Gastrocnemius medialis (tissue), 4 donors: Measurements from ENCODE around the gene AGXT. TPM values are rescaled to one million over a fixed set of nuclear protein-coding genes. Genes with fewer than 3 reads are reported as not detected.
A peak's percentile ranks its signal among the peaks of the same experiment; 100 is the strongest.

Experiments
- ATAC-seq, 2 donors: fragments of 150-250 bp; one replicate each; pipeline ENCODE4 v1.9.1; 2016
- DNase-seq, 2 donors: peaks; one replicate each; pipeline ENCODE4 v3.0.0-alpha.2; 2019
- H3K27ac ChIP-seq, 4 donors: fragments of 200-600 bp; sonication (generic); 1 replicate in 1 of 4; 2 replicates in 3 of 4; pipeline ENCODE4 v1.5.1; 2016 to 2018; ENCODE audit warnings: mild to moderate bottlenecking in 2 of 4, moderate library complexity in 1 of 4
- H3K27me3 ChIP-seq, 3 donors: fragments of 200-600 bp; sonication (generic) in 2 of 3; 1 replicate in 1 of 3; 2 replicates in 2 of 3; pipeline versions ENCODE4 v1.5.1 to v1.6.0; 2016 to 2019; ENCODE audit warnings: mild to moderate bottlenecking in 1 of 3, moderate library complexity in 1 of 3
- H3K36me3 ChIP-seq, 2 donors: fragments of 200-600 bp; sonication (generic) in 1 of 2; one replicate each; pipeline ENCODE4 v1.5.1; 2017 to 2018
- H3K4me1 ChIP-seq, 2 donors: fragments of 200-600 bp; sonication (generic) in 1 of 2; one replicate each; pipeline ENCODE4 v1.5.1; 2016 to 2017; ENCODE audit warnings: mild to moderate bottlenecking in 2 of 2
- H3K4me3 ChIP-seq, 4 donors: fragments of 200-600 bp; sonication (generic) in 3 of 4; 1 replicate in 1 of 4; 2 replicates in 3 of 4; pipeline ENCODE4 v1.5.1; 2016 to 2019; ENCODE audit warnings: mild to moderate bottlenecking in 2 of 4
- H3K9me3 ChIP-seq, 3 donors: fragments of 200-600 bp; sonication (generic) in 2 of 3; 1 replicate in 1 of 3; 2 replicates in 2 of 3; pipeline ENCODE4 v1.5.1; 2016 to 2019
- CTCF ChIP-seq, 5 experiments: fragments of 450-650 bp in 3 of 5; fragments of 200-600 bp in 2 of 5; sonication (generic) in 2 of 5; IDR thresholded peaks in 4 of 5; conservative IDR thresholded peaks in 1 of 5; 1 replicate in 4 of 5; 2 replicates in 1 of 5; pipeline ENCODE4 v1.5.1; 2016 to 2019; ENCODE audit warnings: antibody characterized with exemption in 5 of 5, mild to moderate bottlenecking in 3 of 5, moderate library complexity in 3 of 5
- POLR2A ChIP-seq, 2 donors: fragments of 450-650 bp; IDR thresholded peaks; one replicate each; pipeline ENCODE4 v1.6.1; 2017; ENCODE audit warnings: antibody characterized with exemption in 2 of 2, mild to moderate bottlenecking in 2 of 2, moderate library complexity in 2 of 2
- in situ Hi-C, 4 donors: fragments of 200-750 bp; cut with MboI; loops; one replicate each; pipeline versions ENCODE4 v1.15.0 to v1.8.0; 2017; ENCODE audit warnings: low sequenced_read_pairs in 4 of 4
- intact Hi-C: fragments of 100-400 bp; cut with DNase I; formaldehyde crosslinking; loops from one replicate; pipeline ENCODE4 v1.15.1; 2023; ENCODE audit warnings: low total_unique reads
- total RNA-seq, 4 donors: library from RNA; depleted of rRNA; stranded (reverse); fragments of >200 nt; gene quantifications; one replicate each; pipeline versions ENCODE4 v1.1.0 to v1.2.3, GENCODE V29; 2016

AGXT gene
- total RNA-seq, 4 donors from 2014 or later: 1.7 to 3.3 TPM; not detected in 2

- no peak for TF ChIP-seq CTCF (IDR thresholded peaks at IDR 0.05 in 4 of 5, conservative IDR thresholded peaks at IDR 0.05 in 1 of 5)
- Histone ChIP-seq H3K4me1 (no peaks in the 10 kb centered on the region), H3K4me3 (no peak overlapping the region), H3K9me3 (no peaks in the 10 kb centered on the region), H3K36me3 (no peaks in the 10 kb centered on the region), H3K27me3 (no peaks in the 10 kb centered on the region), H3K27ac (no peak overlapping the region)
- DNase-seq (peak in 1 of 2 donors; percentile 6), ATAC-seq (no peak)
- intact Hi-C loops (no loop called here), in situ Hi-C loops (no loop called here)
These were observed 9.1 kb downstream of the AGXT start for GRCh38 chr2:240877460-240878340.

GRCh38 chr2:240878341-240878936 is 9.8 kb downstream of the AGXT start:
- H3K27me3 ChIP-seq: no peaks in the 10 kb centered on the region
- no peak overlapping the region for H3K4me3 ChIP-seq
- intact Hi-C loops: no loop called here
- DNase-seq (peak in 1 of 2 donors; percentile 7), ATAC-seq (no peak)
- no peak overlapping the region for H3K27ac ChIP-seq
- in situ Hi-C loops: no loop called here
- H3K36me3 ChIP-seq: no peaks in the 10 kb centered on the region
- no peaks in the 10 kb centered on the region for H3K9me3 ChIP-seq
- TF ChIP-seq CTCF (IDR thresholded peaks at IDR 0.05 in 4 of 5, conservative IDR thresholded peaks at IDR 0.05 in 1 of 5): no peak
- no peak for TF ChIP-seq POLR2A (IDR thresholded peaks at IDR 0.05)
- no peaks in the 10 kb centered on the region for H3K4me1 ChIP-seq

GRCh38 chr2:240879105-240879504 is 10.5 kb downstream of the AGXT start:
- no peaks in the 10 kb centered on the region for H3K9me3 ChIP-seq
- intact Hi-C loops (no loop called here), in situ Hi-C loops (no loop called here)
- H3K27ac ChIP-seq: no peak overlapping the region
- no peaks in the 10 kb centered on the region for H3K4me1 ChIP-seq
- no peak for ATAC-seq
- H3K36me3 ChIP-seq: no peaks in the 10 kb centered on the region
- no peaks in the 10 kb centered on the region for H3K27me3 ChIP-seq
- H3K4me3 ChIP-seq: no peak overlapping the region
- DNase-seq: peak in 1 of 2 donors; percentile 4
- TF ChIP-seq CTCF (IDR thresholded peaks at IDR 0.05 in 4 of 5, conservative IDR thresholded peaks at IDR 0.05 in 1 of 5): no peak
- TF ChIP-seq POLR2A (IDR thresholded peaks at IDR 0.05): no peak

- no peaks in the 10 kb centered on the region for H3K9me3 ChIP-seq
- H3K4me3 ChIP-seq: no peak overlapping the region
- in situ Hi-C loops: no loop called here
- no peak for DNase-seq
- intact Hi-C loops: no loop called here
- no peak overlapping the region for H3K27ac ChIP-seq
- no peaks in the 10 kb centered on the region for H3K36me3 ChIP-seq
- no peak for TF ChIP-seq CTCF (IDR thresholded peaks at IDR 0.05 in 4 of 5, conservative IDR thresholded peaks at IDR 0.05 in 1 of 5)
- TF ChIP-seq POLR2A (IDR thresholded peaks at IDR 0.05): no peak
- H3K27me3 ChIP-seq: no peaks in the 10 kb centered on the region
- no peak for ATAC-seq
- H3K4me1 ChIP-seq: no peaks in the 10 kb centered on the region
These were observed 13.3 kb downstream of the AGXT start for GRCh38 chr2:240881913-240882312.
